HG03159 (cell line): ENCODE results near the gene SCNM1.
"Not testable (repeated sequence)": the region's sequence is repeated elsewhere in the genome, so short reads cannot be mapped to it uniquely, and the experiment has no call there.

Experiments
- ATAC-seq: cut with Tn5 transposase; IDR thresholded peaks from one replicate; pipeline ENCODE4 v1.9.1; 2021; ENCODE audit warnings: mild to moderate bottlenecking, moderate library complexity; ENCODE audit not compliant: unreplicated experiment

The SCNM1 gene

GRCh38 chr1:151192047-151192446 is 26.1 kb downstream of the SCNM1 start:
- no peak for ATAC-seq

- ATAC-seq: no peak
Measured at GRCh38 chr1:151193304-151193703, 27.4 kb downstream of the SCNM1 start.

GRCh38 chr1:151193856-151194255 is 27.9 kb downstream of the SCNM1 start:
- ATAC-seq: no peak

- ATAC-seq: not testable (repeated sequence)
Measured at GRCh38 chr1:151194894-151195594, 29.1 kb downstream of the SCNM1 start.

GRCh38 chr1:151196292-151196800 is 30.4 kb downstream of the SCNM1 start:
- no peak for ATAC-seq

- ATAC-seq: no peak
Measured at GRCh38 chr1:151197863-151198253, 31.9 kb downstream of the SCNM1 start.

GRCh38 chr1:151198254-151199127 is 32.5 kb downstream of the SCNM1 start, which contains the start of gene PIP5K1A:
Gene PIP5K1A (plus strand): TSS chr1:151198552. CDS start chr1:151198997, 445 bp downstream.
- peak; percentile 90 for ATAC-seq

- no peak for ATAC-seq
Measured at GRCh38 chr1:151199873-151200581, 34.1 kb downstream of the SCNM1 start.

GRCh38 chr1:151205381-151205965 is 39.5 kb downstream of the SCNM1 start:
- not testable (repeated sequence) for ATAC-seq

GRCh38 chr1:151210830-151211229 is 44.9 kb downstream of the SCNM1 start:
- ATAC-seq: no peak

GRCh38 chr1:151211972-151212705 is 46.2 kb downstream of the SCNM1 start:
- no peak for ATAC-seq

- no peak for ATAC-seq
Measured at GRCh38 chr1:151213560-151213959, 47.6 kb downstream of the SCNM1 start.
